GM18526 (cell line): ENCODE data around the gene FN1.

Experiments
- POLR2A ChIP-seq: IDR thresholded peaks from 3 replicates; pipeline ENCODE4 v1.6.1; 2011; ENCODE audit not compliant: insufficient read length; ENCODE audit errors: extremely low read depth

The FN1 gene

GRCh38 chr2:215451012-215451756 lies 15.3 kb upstream of the FN1 start:
- TF ChIP-seq POLR2A: no peak

GRCh38 chr2:215450188-215451011 lies 14.5 kb upstream of the FN1 start:
- TF ChIP-seq POLR2A: no peak

- no peak for TF ChIP-seq POLR2A
Measured at GRCh38 chr2:215447673-215448081, 11.8 kb upstream of the FN1 start.

- no peak for TF ChIP-seq POLR2A
Measured at GRCh38 chr2:215447056-215447455, 11.2 kb upstream of the FN1 start.

GRCh38 chr2:215442401-215442787 lies 6.5 kb upstream of the FN1 start:
- TF ChIP-seq POLR2A: no peak

GRCh38 chr2:215441560-215442400 lies 5.9 kb upstream of the FN1 start:
- no peak for TF ChIP-seq POLR2A

- no peak for TF ChIP-seq POLR2A
Measured at GRCh38 chr2:215439980-215440512, 4.2 kb upstream of the FN1 start.

GRCh38 chr2:215439404-215439803 lies 3.5 kb upstream of the FN1 start:
- no peak for TF ChIP-seq POLR2A

- TF ChIP-seq POLR2A: no peak
Measured at GRCh38 chr2:215437614-215438013, 1.7 kb upstream of the FN1 start.

- no peak for TF ChIP-seq POLR2A
Measured at GRCh38 chr2:215436705-215437565, 1.1 kb upstream of the FN1 start.

- TF ChIP-seq POLR2A: no peak
Measured at GRCh38 chr2:215435280-215435869, 493 bp downstream of the FN1 start.

- no peak for TF ChIP-seq POLR2A
Measured at GRCh38 chr2:215434447-215435279, 1.2 kb downstream of the FN1 start.
